K562 (cell line): ENCODE measurements around the gene IGDCC3. TPM values are rescaled to one million over a fixed set of nuclear protein-coding genes. Genes with fewer than 3 reads are reported as not detected.
A peak's percentile ranks its signal among the peaks of the same experiment; 100 is the strongest.

Source experiments
- ELF4 ChIP-seq: fragments of 450-650 bp; formaldehyde crosslinking; IDR thresholded peaks from 2 replicates; pipeline ENCODE4 v1.4.0; 2022; ENCODE audit warnings: missing genetic modification characterization
- POLR2B ChIP-seq: fragments of 450-650 bp; IDR thresholded peaks from 2 replicates; pipeline ENCODE4 v1.6.1; 2018; ENCODE audit warnings: low read depth; ENCODE audit not compliant: partially characterized antibody
- RBFOX2 ChIP-seq: fragments of 200-400 bp; formaldehyde crosslinking; IDR thresholded peaks from 2 replicates; pipeline ENCODE4 v1.6.1; 2017; ENCODE audit warnings: low read depth, mild to moderate bottlenecking, low read length, moderate library complexity
- RBM39 ChIP-seq: fragments of 200-400 bp; formaldehyde crosslinking; optimal IDR thresholded peaks from 2 replicates; pipeline ENCODE3; 2018; ENCODE audit warnings: low read depth, low read length
- SAFB ChIP-seq: fragments of 200-400 bp; formaldehyde crosslinking; IDR thresholded peaks from 2 replicates; pipeline ENCODE4 v1.6.1; 2017; ENCODE audit warnings: low read depth, low read length, borderline replicate concordance
- TGIF2 ChIP-seq: sonication (generic); formaldehyde crosslinking; IDR thresholded peaks from 2 replicates; pipeline ENCODE4 v1.8.1; 2022; ENCODE audit warnings: mild to moderate bottlenecking, missing genetic modification reagents, moderate library complexity
- ZNF124 ChIP-seq: sonication (generic); formaldehyde crosslinking; IDR thresholded peaks from 2 replicates; pipeline ENCODE4 v1.8.1; 2022; ENCODE audit warnings: missing genetic modification reagents
- ZNF224 ChIP-seq: sonication (generic); formaldehyde crosslinking; IDR thresholded peaks from 2 replicates; pipeline ENCODE4 v1.8.0; 2022; ENCODE audit warnings: mild to moderate bottlenecking, missing genetic modification reagents
- polyA plus RNA-seq, 8 experiments: library from polyadenylated mRNA; depleted of rRNA in 4 of 8; stranded (reverse) in 5 of 8; unstranded in 3 of 8; fragments of >200 nt; fragmentation: Nextera tagmentation in 2 of 8; fragmentation: Illumina TruSeq in 1 of 8; extraction: Ambion mirVana in 2 of 8; extraction: Trizol in 1 of 8; gene quantifications; 2 replicates each; pipeline versions ENCODE4 v1.2.1 to v1.2.3, GENCODE V29; 2011 to 2014; ENCODE audit warnings: inconsistent platforms in 1 of 8, missing spikeins in 1 of 8
- total RNA-seq, 7 experiments: library from RNA; depleted of rRNA in 6 of 7; stranded (reverse); fragments of >200 nt in 6 of 7; fragmentation: Illumina TruSeq in 2 of 7; extraction: Trizol in 2 of 7; gene quantifications; 2 replicates each; pipeline versions ENCODE4 v1.2.1 to v1.2.3, GENCODE V29; 2011 to 2021; ENCODE audit warnings: low replicate concordance in 1 of 7
- TF ChIP-seq, protein P1 (sequence below), 2 experiments: fragments of 450-650 bp; formaldehyde crosslinking in 1 of 2; IDR thresholded peaks; 2 replicates each; pipeline versions ENCODE4 v1.4.0 to v1.6.1; 2014 to 2020; ENCODE audit warnings: mild to moderate bottlenecking in 2 of 2, borderline replicate concordance in 1 of 2, low read depth in 1 of 2
- TF ChIP-seq, protein P2 (sequence below), 2 experiments: fragments of 450-650 bp in 1 of 2; sonication (generic) in 1 of 2; formaldehyde crosslinking in 1 of 2; IDR thresholded peaks; 2 replicates each; pipeline versions ENCODE4 v1.7.1 to v1.9.0; 2016 to 2022; ENCODE audit warnings: inconsistent platforms in 1 of 2, mild to moderate bottlenecking in 1 of 2, missing genetic modification reagents in 1 of 2

Gene IGDCC3
- total and polyA plus RNA-seq, 9 of the 15 experiments (the other 6 are each of a cell fraction or from before 2014, with no cell fraction given), result not detected

- TF ChIP-seq, protein P1, sequence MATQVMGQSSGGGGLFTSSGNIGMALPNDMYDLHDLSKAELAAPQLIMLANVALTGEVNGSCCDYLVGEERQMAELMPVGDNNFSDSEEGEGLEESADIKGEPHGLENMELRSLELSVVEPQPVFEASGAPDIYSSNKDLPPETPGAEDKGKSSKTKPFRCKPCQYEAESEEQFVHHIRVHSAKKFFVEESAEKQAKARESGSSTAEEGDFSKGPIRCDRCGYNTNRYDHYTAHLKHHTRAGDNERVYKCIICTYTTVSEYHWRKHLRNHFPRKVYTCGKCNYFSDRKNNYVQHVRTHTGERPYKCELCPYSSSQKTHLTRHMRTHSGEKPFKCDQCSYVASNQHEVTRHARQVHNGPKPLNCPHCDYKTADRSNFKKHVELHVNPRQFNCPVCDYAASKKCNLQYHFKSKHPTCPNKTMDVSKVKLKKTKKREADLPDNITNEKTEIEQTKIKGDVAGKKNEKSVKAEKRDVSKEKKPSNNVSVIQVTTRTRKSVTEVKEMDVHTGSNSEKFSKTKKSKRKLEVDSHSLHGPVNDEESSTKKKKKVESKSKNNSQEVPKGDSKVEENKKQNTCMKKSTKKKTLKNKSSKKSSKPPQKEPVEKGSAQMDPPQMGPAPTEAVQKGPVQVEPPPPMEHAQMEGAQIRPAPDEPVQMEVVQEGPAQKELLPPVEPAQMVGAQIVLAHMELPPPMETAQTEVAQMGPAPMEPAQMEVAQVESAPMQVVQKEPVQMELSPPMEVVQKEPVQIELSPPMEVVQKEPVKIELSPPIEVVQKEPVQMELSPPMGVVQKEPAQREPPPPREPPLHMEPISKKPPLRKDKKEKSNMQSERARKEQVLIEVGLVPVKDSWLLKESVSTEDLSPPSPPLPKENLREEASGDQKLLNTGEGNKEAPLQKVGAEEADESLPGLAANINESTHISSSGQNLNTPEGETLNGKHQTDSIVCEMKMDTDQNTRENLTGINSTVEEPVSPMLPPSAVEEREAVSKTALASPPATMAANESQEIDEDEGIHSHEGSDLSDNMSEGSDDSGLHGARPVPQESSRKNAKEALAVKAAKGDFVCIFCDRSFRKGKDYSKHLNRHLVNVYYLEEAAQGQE (IDR thresholded peaks at IDR 0.05; ENCODE audit: borderline replicate concordance), result no peak
- TF ChIP-seq, protein P1 (CRISPR knock-in tag; IDR thresholded peaks at IDR 0.05; ENCODE audit: low read depth), result no peak
- no peak for TF ChIP-seq ELF4
- TF ChIP-seq RBFOX2, result no peak
- no peak for TF ChIP-seq RBM39
- no peak for TF ChIP-seq ZNF124
- TF ChIP-seq TGIF2 (CRISPR knock-in tag), result no peak
- no peak for TF ChIP-seq SAFB
- no peak for TF ChIP-seq ZNF224 (CRISPR knock-in tag)
- TF ChIP-seq POLR2B, result no peak
- TF ChIP-seq, protein P2, sequence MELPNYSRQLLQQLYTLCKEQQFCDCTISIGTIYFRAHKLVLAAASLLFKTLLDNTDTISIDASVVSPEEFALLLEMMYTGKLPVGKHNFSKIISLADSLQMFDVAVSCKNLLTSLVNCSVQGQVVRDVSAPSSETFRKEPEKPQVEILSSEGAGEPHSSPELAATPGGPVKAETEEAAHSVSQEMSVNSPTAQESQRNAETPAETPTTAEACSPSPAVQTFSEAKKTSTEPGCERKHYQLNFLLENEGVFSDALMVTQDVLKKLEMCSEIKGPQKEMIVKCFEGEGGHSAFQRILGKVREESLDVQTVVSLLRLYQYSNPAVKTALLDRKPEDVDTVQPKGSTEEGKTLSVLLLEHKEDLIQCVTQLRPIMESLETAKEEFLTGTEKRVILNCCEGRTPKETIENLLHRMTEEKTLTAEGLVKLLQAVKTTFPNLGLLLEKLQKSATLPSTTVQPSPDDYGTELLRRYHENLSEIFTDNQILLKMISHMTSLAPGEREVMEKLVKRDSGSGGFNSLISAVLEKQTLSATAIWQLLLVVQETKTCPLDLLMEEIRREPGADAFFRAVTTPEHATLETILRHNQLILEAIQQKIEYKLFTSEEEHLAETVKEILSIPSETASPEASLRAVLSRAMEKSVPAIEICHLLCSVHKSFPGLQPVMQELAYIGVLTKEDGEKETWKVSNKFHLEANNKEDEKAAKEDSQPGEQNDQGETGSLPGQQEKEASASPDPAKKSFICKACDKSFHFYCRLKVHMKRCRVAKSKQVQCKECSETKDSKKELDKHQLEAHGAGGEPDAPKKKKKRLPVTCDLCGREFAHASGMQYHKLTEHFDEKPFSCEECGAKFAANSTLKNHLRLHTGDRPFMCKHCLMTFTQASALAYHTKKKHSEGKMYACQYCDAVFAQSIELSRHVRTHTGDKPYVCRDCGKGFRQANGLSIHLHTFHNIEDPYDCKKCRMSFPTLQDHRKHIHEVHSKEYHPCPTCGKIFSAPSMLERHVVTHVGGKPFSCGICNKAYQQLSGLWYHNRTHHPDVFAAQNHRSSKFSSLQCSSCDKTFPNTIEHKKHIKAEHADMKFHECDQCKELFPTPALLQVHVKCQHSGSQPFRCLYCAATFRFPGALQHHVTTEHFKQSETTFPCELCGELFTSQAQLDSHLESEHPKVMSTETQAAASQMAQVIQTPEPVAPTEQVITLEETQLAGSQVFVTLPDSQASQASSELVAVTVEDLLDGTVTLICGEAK (IDR thresholded peaks at IDR 0.05), result 0 out of 2 replicates have a peak, but pooled peaks have one; percentile 27
- TF ChIP-seq, protein P2 (CRISPR knock-in tag; IDR thresholded peaks at IDR 0.05), result no peak
These were observed 91.6 kb downstream of the IGDCC3 start (continued) for GRCh38 chr15:65286069-65286703.
